A204.1 (cell line): ENCODE data around the gene COL4A4.

Source experiments
- FAIRE-seq: peaks from 2 replicates; lab custom pipeline; 2012; peaks lifted over from hg19 to GRCh38; lab: Jason Lieb, UNC

The COL4A4 gene

DNA sequence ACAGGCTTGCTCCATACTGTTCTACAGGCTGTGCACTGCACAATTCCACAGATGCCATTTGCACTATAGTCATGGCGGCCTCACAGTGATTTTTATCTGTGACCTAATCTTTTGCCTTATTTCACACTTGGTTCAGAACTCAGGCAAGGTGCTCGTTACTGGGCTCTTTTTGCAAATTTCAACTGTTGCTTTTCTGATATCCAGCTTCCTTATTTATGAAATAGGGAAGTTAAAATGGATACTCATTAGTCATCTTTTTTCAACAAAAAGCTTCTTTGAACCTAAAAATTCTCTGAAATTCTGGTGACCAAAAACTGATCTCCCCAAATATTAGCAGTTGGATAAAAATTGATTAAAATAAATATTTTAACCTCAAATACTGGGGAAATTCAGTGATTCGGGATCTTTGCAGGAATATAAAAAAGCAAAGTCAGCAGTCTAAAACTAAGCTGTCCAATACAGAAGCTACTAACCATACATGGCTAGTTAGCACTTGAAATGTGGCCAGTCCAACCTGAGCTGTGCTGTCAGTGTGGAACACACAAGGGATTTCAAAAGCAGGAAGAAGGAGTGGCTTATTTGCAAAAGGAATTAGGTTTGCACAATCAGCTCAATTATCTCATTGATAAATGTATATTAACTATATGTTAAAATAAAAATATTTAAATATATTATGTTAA is 134.4 kb downstream of the COL4A4 start:
- no peak for FAIRE-seq

DNA sequence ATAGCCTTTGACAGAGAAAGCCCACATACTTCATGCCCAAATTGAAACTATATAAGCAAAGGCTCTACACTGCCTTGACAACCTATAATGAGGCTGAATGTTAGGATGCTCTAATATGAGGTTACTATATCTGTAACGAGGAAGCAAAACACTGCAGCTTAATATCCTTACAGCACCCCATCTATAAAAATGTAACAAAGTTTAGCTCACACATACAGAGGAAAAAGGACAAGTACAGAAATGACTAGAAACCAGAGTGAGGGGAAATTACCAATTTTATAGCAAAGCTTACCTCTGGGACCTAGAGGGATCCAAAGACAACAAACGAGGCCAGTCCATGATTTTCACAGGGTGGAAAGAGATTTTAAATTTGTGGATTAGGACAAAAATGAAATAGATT is 138.5 kb downstream of the COL4A4 start:
- FAIRE-seq, result no peak

DNA sequence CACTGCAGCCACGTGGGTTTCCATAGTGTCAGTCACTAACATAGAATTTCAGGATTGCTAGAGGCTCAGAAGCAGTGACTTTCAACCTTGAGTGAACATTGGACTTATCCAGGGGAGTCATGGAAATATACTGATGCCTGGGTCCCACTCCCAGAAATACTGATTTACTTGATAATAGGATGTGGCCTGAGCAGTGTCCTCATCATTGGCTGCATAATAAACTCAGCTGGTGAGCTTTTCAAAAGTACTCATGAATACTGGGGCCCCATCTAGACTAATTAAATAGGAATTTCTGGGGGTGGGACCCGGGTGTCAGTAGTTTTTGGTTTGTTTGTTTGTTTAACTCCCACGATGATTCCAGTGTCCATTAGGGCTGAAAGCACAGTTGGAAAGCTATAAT is 141.4 kb downstream of the COL4A4 start:
- no peak for FAIRE-seq

DNA sequence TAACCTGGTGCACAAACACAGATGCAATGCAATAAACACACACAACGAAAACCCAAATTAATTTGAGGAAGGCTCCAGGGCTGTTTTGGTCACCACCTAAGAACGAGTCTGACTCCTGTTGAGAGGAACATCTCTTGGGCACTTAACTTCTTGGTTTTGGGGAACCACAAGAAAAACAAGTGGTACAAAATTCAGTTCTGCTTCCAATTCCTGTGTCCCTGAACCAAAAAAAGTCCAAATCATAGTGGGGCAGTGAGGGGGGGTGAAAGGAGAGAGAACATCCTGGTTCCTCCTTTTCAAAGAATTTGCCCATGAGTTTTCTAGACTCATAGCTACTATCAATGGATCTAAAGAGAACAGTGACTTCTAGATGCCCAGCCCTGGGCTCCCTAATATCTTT is 143.6 kb downstream of the COL4A4 start:
- FAIRE-seq, result no peak

DNA sequence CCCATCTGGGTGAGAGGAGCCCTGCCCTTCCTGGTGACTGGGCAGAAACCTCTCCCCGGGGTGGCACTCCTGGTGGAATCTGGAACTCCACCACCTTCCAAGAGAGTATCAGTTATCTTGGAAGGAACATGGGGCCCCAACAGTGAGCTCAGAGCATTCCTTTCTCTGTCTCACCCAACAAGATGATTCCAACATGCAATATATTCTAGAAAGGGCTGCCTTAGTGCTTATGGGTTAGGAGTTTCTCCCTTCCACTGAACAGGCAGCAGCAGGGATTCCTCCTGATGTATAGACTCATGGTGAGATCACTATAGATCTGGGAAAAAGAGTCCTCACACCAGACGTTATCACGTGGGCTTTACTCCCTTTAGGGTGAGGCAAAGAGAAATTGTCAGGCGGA is 147.1 kb downstream of the COL4A4 start:
- FAIRE-seq, result no peak

DNA sequence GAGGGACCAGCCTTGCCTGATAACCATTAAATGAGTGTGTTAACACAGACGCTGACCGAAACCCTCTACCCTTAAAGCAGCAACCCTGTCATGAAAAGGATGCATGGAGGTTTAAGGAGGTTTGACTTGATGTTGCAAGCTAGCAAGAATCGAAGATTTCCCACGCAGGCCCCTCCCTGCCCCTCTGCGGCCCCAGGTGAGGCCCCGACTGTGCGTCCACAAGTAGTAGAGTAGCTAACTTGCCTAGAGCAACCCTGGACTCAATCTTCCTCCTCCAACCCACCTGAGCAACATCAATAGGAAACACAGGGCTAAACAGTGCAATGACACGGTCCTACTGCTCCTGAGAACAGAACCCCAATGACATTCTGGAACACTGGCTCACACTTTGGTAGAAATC is 150.1 kb downstream of the COL4A4 start:
- FAIRE-seq, result no peak

DNA sequence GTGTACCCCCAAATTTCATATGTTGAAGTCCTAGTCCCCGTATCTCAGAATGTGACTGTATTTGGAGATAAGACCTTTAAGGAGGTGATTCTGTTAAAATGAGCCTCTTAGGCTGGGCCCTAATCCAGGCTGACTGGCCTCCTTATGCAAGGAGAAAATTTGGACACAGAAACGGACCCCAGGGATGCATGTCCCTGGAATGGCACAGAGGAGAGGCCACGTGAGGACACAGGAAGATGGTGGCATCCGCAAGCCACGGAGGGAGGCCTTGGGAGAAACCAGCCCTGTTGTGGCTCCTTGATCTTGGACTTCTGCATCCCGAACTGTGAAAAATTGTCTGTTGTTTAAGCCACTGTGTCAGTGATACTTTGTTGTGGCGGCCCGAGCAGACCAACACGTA is 150.7 kb downstream of the COL4A4 start:
- FAIRE-seq, result no peak

DNA sequence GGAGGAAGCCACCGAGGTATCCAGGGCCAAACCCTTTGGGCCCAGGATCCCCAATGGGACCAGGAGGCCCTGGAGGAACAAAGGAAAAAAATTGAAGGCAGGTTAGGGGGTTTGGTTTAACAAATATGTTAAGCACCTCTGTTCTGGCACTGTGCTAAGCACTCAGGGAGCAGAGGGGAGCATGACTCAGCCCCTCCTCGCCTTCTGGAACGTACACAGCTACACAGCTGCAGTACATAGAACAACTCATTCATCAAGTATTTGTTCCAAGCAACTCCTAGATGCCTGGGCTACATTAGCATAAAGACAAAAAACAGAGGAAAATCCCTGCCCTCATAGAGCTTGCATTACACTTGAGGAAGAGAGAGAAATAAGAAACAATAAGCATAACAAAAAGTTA is 153.6 kb downstream of the COL4A4 start:
- FAIRE-seq, result no peak

DNA sequence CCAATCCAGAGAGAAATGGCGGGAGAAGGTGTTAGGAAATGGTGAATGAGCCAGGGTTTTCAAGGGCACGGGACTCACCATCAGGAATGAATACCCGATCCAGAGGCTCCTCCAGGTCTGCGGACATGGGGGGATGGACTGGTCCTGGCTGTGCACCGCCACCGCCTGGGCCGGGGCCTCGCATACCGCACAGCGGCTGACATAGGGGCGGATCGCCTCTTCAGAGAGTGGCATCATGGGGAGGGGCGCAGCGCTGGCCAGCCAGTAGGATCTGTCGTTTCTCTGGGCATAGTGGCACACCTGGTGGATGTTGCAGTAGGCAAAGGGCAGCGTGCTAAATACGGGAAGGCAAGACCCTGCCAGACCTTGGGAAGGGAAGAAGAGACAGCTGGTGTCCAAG is 156.1 kb downstream of the COL4A4 start:
- no peak for FAIRE-seq

DNA sequence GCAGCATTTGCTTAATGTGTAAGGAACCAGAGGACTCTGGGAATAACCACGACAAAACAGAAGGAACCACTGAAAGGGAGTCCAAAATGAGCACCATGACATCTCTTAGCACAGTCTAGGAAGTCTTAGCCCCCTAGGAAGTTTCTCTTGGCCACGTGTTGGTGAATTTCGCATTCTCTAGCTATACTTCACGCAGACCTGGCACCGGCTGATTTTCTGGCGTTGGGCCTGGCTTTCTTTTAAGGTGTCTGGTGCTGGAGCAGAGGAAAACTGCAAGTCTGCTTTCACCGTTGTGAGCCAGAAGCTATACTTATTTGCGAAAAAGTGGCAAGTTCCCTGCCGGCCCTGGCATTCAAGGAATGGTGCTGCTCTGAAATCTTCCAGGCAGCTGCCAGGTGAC is 156.9 kb downstream of the COL4A4 start:
- no peak for FAIRE-seq

DNA sequence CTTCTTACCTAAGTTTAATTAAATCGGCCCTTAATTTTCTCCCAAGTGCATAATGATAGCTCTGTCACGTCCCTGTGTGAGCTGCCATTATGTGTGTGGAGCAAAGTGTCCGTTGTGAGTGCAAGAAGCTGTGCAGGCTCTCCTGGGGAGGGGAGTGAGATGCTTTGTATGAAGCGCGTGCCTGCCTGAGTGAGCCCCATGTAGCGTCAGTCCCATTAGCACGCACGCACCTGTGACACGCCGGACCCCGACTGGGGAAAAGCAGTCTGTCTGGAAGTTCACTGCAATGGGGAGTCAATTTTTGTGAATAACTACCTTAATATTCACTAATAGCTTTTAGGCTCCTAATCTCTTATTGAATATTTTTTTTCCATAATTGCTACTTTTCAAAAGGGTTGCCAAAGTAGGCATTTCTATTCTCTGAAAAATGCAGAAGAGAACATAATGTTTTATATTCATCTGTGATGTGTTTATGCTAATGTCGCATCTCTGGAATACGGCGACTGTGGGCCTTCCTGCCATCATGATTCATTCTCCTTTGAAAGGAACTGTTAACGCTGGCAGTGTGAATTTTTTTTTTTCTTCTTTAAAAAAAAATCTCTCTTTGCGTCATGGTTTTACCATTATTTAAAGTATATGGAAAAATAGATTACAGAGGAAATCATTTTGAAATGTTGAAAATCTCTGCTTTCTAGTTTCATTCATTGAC is 157.7 kb downstream of the COL4A4 start:
- FAIRE-seq, result no peak

DNA sequence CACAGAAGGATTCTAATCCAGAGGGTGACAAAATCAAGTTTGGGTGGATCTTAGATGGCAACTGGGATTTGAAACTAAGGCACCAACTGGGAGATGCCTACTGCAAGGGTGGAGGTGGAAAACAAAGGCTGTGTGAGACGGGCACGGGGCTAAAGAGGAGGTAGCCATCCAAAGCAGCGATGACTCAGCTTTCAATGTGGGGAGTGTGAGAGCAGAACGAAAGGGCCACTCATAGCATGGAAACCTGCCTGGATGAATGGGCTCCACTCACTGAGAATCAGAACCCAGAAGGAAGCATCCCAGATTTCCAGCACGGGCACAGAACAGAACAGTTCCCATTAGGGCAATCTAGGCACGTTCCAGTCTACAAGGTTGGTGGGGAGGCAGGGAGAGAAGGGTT is 159.5 kb downstream of the COL4A4 start:
- FAIRE-seq, result no peak

DNA sequence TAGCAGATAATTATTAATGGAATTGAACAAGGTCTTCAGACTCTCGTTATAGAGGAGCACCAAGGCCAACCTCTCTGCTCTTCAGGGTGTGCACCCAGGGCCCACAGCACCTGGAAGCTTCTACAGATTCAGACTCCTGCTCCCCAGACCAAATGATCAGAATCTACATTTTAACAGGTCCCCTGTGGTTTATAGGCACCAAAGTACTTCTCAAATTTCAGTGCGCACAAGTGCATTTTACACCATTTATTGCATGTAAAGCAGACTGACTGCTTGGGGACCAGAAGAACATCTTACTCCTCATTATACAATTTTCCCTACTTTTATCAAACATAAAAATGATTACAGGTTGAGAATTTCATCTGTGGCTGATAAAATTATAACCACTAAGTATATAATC is 163.9 kb downstream of the COL4A4 start:
- no peak for FAIRE-seq

DNA sequence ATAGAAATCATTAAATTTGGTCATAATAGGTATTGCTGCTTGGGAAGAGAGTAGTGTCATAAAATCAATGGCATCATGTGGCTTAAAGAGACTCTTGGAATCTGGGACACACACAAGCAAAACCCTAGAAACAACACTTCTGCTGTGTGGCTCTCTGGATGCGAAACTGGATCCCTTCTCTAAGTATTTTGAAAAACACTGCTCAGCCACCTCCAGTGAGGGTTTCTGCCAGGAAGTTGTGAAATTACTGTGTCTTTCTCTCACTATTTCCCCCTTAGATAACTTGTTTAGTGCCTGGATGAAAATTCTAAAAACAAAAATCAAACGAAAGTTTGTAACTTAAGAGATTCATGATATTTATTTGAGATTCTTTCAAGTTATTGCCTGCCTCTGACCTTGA is 164.3 kb downstream of the COL4A4 start:
- FAIRE-seq, result no peak

DNA sequence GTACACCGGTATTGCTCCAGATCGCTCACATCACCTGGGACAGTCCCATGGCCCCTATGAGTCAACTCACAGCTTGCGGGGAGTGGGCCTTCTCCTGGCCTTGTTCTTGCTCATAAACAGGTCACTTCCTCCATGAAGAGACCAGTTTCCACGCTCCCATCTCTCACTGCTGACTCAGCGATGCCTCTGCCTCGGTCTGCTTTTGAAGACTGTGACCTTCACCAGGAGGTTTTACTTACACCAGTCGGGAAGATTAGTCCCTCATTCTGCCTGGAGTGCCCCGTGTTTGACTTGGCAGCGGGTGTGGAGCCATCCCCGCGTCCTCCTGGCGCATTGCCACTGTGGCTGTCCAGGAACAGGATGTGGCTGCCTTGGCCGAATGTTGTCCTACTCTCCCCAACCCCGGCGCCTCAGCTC is 168.4 kb downstream of the COL4A4 start:
- no peak for FAIRE-seq

DNA sequence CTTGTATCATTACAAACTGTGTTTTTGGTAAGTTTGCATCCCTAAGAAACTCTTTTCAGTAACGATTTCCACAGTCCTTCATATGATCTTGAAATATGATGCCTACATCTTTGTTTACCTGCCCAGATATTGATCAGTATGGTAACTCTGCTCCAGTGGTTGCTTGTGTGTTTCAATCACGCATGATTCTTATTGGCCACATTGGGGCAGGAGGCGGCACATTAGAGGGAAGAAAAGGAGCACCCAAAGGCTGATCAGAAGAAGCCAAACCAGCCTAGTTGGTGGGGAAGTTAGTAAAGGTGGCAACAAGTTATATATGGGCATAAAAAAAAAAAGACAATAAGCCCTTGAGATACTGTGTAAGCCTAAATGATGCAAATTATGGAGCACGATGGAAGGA is 169.2 kb downstream of the COL4A4 start:
- FAIRE-seq, result no peak

DNA sequence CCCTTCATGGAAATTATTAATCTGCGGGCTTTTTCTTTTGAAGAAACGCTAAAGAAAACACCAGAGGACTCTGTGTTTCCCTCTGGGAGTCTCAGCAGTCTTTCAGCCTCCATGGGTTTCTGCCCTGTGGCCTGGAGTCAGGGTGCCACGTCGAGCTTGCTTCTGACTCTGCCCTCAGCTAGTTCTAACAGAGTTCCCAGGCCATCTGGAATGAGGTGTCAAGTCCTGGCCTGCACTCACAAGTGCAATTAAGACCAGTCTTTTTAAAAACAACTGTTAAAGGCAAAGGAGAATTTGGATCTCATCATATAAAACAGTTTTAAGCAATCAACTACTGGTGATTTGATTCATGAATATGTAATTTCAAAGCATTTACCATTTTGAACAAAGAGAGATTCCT is 170.8 kb downstream of the COL4A4 start:
- FAIRE-seq, result no peak

DNA sequence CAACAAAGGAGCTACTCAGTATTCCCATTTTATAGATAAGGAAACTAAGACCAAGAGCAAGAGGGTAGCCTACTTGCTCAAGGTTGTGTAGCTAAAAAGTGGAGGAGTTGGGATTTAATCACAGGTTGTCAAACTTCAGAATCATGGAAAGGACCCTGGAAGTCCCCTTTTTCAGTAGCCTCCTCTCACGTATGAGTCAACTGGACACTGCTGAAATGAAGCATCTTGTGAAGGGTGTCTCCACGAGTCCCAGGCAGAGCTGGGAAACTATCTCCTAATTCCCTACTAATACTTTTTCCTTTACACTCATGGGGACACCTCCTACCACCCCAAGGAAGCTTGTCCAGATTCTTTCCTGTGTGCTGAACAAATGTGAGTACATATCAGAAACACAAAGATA is 172.3 kb downstream of the COL4A4 start:
- FAIRE-seq, result no peak

DNA sequence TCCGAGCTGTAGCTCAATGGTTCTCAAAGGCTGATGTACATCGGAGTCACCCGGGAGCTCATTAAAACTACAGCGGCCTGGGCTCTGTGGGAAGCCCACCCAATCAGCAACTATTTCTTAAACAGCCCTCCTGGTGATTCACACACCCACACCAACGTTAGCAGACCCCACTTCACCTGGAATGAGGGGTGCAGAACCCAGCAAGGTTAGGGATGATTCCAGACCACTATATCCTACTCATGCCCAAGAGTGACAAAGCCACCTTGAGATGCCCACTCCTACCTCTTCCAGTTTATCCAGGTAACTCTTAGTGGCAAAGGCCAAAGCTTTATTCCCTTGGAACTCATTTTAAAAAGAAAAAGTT is 178.4 kb downstream of the COL4A4 start:
- FAIRE-seq, result no peak

DNA sequence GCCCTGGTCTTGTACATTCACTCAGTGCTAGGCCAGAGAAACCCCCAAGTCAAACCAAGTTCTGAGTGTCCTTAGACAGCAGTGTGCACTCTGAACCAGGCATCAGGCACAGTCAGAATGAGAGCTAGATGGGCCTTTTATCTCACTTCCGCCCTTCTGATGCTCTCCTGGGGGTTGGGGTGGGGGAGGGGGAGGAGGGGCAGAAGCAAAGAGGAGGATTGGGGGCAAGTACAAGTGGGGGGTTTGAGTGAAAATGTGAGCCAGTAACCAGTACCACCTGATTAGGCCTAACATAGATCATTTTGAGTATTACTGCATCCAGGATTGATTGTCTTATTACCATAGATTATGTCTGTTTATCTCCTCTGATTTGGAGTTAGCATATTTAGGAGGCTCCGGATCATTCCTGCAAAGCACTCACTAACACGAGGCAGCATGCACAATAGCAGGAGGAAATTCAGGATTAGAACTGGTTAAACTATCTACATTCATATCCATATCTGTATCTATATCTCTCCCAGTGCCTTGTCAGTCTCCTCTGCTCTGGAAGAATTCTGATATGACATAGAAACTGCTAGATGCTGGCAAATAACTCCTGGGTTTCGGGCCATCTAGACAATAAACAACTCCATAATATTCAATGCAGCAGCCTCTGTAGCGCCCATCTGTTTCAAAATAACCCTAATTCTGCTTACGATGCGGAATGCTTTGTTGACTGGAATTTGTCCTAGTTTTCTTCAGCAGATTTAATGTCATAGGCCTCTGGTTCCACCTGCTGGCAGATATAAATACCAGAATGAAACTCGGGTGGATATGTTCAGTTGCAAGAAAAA is 179.0 kb downstream of the COL4A4 start:
- FAIRE-seq, result peak; percentile 76

DNA sequence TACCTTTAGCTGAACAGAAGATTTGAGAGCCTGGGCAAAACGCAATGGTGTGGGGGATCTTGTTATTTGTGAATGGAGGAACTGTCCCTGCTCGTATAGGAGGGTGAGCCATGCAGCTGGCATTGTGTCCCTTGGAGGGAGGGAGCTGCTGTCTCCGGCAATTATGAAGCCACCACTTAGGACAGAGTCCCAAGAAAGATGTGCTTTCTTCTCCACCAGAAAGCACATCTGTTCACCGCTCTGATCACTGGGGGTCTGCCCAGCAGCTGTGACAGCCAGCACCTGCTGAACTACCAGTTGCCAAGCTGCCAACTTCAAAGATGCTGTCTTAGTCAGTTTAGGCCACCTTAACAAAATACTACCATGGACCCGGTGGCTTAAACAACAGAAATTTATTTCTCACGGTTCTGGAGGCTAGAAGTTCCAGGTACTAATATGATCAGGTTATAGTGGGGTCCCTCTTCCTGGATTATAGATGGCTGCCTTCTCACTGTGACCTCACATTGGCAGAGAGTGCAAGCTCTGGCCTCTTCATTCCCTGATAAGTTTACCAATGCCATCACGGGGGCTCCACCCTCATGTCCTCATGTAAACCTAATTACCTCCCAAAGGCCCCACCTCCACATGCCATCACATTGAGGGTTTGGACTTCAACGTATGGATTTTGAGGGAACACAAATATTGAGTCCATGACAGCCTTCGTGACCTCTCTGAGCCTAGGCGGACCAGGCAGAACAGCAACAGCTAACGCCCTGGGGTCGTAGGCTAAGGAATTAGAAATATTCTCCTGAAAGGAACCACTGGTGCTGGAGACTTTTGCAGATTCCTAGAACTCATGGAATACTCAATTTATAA is 179.9 kb downstream of the COL4A4 start:
- FAIRE-seq, result no peak

DNA sequence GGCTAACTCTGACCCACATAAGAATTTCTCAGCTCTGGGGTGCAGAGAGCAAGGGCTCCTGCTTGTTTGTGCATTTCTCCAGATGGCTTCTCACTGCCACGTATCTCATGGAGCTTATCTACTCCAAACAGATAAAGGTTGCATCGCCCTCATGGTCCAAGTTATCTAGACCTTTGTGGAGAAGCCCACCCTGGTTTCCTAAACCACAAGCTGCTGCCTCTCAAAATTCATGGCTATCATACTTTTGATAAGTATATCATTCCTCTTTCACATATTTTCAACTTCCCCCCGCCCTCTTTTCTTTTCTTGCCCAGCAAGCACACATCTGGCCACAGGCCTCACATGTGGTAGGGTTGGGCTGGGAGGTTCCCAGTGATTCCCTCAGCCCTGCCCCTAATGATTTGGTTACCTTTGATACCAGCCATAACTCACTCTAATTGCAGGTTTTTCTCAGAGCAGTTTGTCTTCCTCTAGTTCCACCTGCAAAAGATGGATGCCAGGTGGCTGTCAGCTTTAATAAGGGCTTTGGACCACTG is 182.1 kb downstream of the COL4A4 start:
- FAIRE-seq, result no peak
